Central memory CD8-positive, alpha-beta T cell (primary cell): ENCODE data around the gene NALCN.

Source experiments
- ATAC-seq: fragments of 150-1000 bp; cut with Tn5 transposase; replicated peaks from 2 replicates; pipeline ENCODE4 v1.10.0; 2022; ENCODE audit warnings: mild to moderate bottlenecking, moderate FRiP score, moderate number of reproducible peaks; ENCODE audit not compliant: poor library complexity, severe bottlenecking; ENCODE audit errors: extremely low read depth
- DNase-seq, 2 donors: peaks; one replicate each; pipeline ENCODE4 v3.0.0; 2021; ENCODE audit warnings: low spot score in 2 of 2
- H3K27ac Mint-ChIP-seq: one replicate; pipeline ENCODE4 v1.8.0; 2022; ENCODE audit warnings: low read depth, mild to moderate bottlenecking, moderate library complexity, mixed read lengths
- H3K27me3 Mint-ChIP-seq: one replicate; pipeline ENCODE4 v1.8.0; 2022; ENCODE audit warnings: mixed read lengths
- H3K36me3 Mint-ChIP-seq: one replicate; pipeline ENCODE4 v1.8.0; 2022; ENCODE audit warnings: mild to moderate bottlenecking, moderate library complexity, mixed read lengths; ENCODE audit not compliant: insufficient read depth
- H3K4me1 Mint-ChIP-seq: one replicate; pipeline ENCODE4 v1.8.0; 2022; ENCODE audit warnings: mixed read lengths
- H3K4me3 Mint-ChIP-seq: one replicate; pipeline ENCODE4 v1.8.0; 2022; ENCODE audit warnings: mild to moderate bottlenecking, moderate library complexity, mixed read lengths
- H3K9me3 Mint-ChIP-seq: one replicate; pipeline ENCODE4 v1.8.0; 2022; ENCODE audit warnings: mixed read lengths

Gene NALCN

GRCh38 chr13:101434486-101434885 lies 18.2 kb upstream of the NALCN start:
- no peak overlapping the region for H3K4me3 Mint-ChIP-seq
- no peak for DNase-seq

DNA sequence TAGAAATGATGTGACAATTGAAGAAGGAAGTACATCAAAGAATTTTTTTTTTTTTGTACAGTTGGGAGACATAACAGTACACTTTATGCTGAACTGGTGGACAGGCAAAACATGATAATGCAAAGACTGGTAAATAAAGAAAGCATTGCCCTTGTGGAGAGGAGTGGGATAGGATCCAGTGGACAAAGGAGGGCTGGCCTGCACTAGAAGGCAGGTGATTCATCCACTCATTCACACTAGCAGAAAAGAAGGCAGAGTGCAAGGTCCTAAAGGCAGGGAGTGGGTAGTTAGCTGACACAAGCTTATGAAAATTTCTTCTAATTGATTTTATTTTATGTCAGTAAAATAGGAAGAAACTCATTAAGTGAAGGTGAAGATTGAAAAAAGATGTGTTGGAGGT lies 17.6 kb upstream of the NALCN start:
- H3K27me3 Mint-ChIP-seq = peaks cover 24% of the 10 kb centered on the region
- no peak for ATAC-seq
- H3K4me1 Mint-ChIP-seq = no peaks in the 10 kb centered on the region
- DNase-seq = no peak
- H3K4me3 Mint-ChIP-seq = no peak overlapping the region
- no peaks in the 10 kb centered on the region for H3K36me3 Mint-ChIP-seq
- no peak overlapping the region for H3K27ac Mint-ChIP-seq
- H3K9me3 Mint-ChIP-seq = peaks cover 6% of the 10 kb centered on the region

More at GRCh38 chr13:101434486-101434885, 18.2 kb upstream of the NALCN start:
- Mint-ChIP-seq H3K9me3 (peaks cover 6% of the 10 kb centered on the region), H3K4me1 (no peaks in the 10 kb centered on the region), H3K36me3 (no peaks in the 10 kb centered on the region), H3K27ac (no peak overlapping the region), H3K27me3 (peaks cover 21% of the 10 kb centered on the region)
- no peak for ATAC-seq

DNA sequence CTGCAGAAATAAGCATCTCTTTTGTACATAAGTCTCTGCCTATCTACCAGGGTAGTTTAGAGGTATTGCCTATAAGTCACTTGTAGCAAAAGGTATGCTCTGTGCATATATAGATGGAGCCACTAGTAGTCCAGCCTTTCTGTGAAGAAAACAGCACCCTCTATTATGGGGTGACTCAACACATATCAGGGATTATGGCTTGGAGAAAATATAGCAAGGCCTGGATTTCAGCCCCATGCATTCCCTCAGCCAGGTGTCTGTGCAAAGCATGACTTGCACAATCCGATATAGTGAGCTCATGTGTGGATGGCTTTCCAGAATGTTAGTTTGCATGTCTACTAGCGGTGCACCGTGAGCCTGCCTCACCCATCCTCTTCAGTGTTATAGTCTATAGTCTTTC lies 13.4 kb upstream of the NALCN start:
- Mint-ChIP-seq H3K36me3 (no peaks in the 10 kb centered on the region), H3K27ac (no peak overlapping the region), H3K27me3 (peaks cover 33% of the 10 kb centered on the region), H3K4me3 (no peak overlapping the region), H3K4me1 (no peaks in the 10 kb centered on the region), H3K9me3 (peaks cover 6% of the 10 kb centered on the region)
- ATAC-seq (no peak), DNase-seq (no peak)

- DNase-seq (no peak), ATAC-seq (no peak)
- no peaks in the 10 kb centered on the region for H3K36me3 Mint-ChIP-seq
- H3K9me3 Mint-ChIP-seq = no peaks in the 10 kb centered on the region
- no peak overlapping the region for H3K4me3 Mint-ChIP-seq
- H3K27me3 Mint-ChIP-seq = peaks cover 12% of the 10 kb centered on the region
- H3K27ac Mint-ChIP-seq = no peak overlapping the region
- H3K4me1 Mint-ChIP-seq = no peaks in the 10 kb centered on the region
Measured at GRCh38 chr13:101425623-101426022, 9.3 kb upstream of the NALCN start.

DNA sequence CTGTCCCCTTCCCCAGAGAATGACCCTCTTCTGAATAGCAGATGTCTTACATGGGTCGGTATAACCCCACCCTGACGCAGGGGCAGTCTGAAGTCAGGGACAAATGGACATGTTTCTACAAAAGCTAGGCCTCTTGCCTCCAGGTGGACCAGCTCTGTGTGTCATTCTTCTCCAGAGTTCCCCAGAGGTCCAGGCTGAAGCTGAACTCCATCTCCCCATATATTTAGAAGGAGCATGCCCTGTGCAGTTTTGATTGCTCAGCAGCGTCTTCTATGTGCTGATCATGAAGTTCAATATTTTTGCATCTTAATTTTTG lies 8.8 kb upstream of the NALCN start:
- Mint-ChIP-seq H3K4me1 (no peaks in the 10 kb centered on the region), H3K27me3 (peaks cover 12% of the 10 kb centered on the region), H3K9me3 (no peaks in the 10 kb centered on the region), H3K27ac (no peak overlapping the region), H3K36me3 (no peaks in the 10 kb centered on the region), H3K4me3 (no peak overlapping the region)
- DNase-seq (no peak), ATAC-seq (no peak)

- Mint-ChIP-seq H3K36me3 (no peaks in the 10 kb centered on the region), H3K4me3 (no peak overlapping the region), H3K27ac (no peak overlapping the region), H3K4me1 (no peaks in the 10 kb centered on the region), H3K27me3 (peaks cover 12% of the 10 kb centered on the region), H3K9me3 (no peaks in the 10 kb centered on the region)
- DNase-seq = no peak
- no peak for ATAC-seq
Measured at GRCh38 chr13:101424381-101425155, 8.3 kb upstream of the NALCN start.

DNA sequence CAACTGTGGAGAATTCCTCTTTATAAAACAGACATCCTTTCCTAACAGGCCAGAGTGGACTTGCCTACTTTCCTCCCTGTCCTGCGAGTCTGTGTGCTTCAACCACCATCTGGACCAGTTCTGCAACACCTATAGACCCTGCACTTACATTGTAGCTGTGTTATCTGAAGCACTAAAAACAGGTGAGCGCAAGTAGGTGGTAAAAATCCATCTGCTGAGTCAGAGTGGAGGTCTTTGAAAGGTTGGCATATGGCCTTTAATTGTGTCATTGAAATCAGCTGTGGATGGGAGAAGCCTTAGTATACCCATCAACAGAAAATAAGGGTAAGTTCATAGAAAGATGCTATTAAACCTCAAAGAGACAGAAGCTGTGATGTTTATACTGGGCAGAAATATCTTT lies 7.6 kb upstream of the NALCN start:
- no peak overlapping the region for H3K4me3 Mint-ChIP-seq
- H3K27ac Mint-ChIP-seq = no peak overlapping the region
- ATAC-seq (no peak), DNase-seq (no peak)
- H3K27me3 Mint-ChIP-seq = peaks cover 9% of the 10 kb centered on the region
- H3K9me3 Mint-ChIP-seq = no peaks in the 10 kb centered on the region
- no peaks in the 10 kb centered on the region for H3K36me3 Mint-ChIP-seq
- H3K4me1 Mint-ChIP-seq = no peaks in the 10 kb centered on the region

DNA sequence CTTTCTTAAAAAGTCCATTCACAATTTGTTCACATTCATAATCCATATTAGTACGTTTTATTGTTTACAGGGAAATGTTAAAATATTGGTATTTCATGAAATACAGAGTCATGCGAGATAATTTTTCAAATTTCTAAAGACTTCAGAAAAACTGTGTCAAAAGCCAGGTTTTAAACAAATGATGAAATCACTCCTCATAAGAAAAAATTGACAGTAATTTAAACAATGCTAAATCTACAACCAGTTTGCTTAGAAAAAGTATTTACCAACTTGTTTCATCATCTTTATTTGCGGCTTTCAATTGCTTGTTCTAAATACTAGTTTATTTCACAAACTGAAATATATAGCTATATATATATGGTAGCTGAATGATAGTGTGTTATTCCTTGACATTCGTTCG lies 1.2 kb upstream of the NALCN start:
- no peak for ATAC-seq
- Mint-ChIP-seq H3K27me3 (peaks cover 36% of the 10 kb centered on the region), H3K4me1 (no peaks in the 10 kb centered on the region)

DNA sequence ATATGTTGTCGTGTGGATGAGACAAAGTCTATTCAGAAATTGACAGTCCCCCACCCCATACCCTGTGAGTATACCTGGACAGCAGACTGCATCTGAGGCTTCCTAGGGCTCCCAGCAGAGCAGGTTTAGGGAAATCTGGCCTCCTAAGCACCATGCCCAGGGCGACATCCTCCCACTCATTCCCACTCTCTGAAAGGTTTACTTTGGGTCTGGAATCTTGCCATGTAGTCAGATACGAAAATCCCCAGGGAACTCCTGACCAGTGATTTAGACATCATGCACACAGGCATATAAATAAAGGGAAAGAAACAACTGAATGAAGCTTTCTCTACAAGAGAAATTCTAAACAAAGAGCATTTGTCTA lies 717 bp upstream of the NALCN start:
- Mint-ChIP-seq H3K36me3 (no peaks in the 10 kb centered on the region), H3K27ac (no peak overlapping the region), H3K27me3 (peaks cover 36% of the 10 kb centered on the region), H3K4me3 (no peak overlapping the region), H3K9me3 (no peaks in the 10 kb centered on the region), H3K4me1 (no peaks in the 10 kb centered on the region)
- ATAC-seq = no peak
- DNase-seq = no peak

More for the DNA sequence above, 1.2 kb upstream of the NALCN start:
- Mint-ChIP-seq H3K9me3 (no peaks in the 10 kb centered on the region), H3K27ac (no peak overlapping the region), H3K4me3 (no peak overlapping the region), H3K36me3 (no peaks in the 10 kb centered on the region)
- DNase-seq = no peak

GRCh38 chr13:101415358-101416174 lies 742 bp downstream of the NALCN start:
- peaks cover 36% of the 10 kb centered on the region for H3K27me3 Mint-ChIP-seq
- ATAC-seq = no peak
- no peak for DNase-seq
- no peak overlapping the region for H3K4me3 Mint-ChIP-seq
- no peaks in the 10 kb centered on the region for H3K9me3 Mint-ChIP-seq
- H3K36me3 Mint-ChIP-seq = no peaks in the 10 kb centered on the region
- no peak overlapping the region for H3K27ac Mint-ChIP-seq
- no peaks in the 10 kb centered on the region for H3K4me1 Mint-ChIP-seq

DNA sequence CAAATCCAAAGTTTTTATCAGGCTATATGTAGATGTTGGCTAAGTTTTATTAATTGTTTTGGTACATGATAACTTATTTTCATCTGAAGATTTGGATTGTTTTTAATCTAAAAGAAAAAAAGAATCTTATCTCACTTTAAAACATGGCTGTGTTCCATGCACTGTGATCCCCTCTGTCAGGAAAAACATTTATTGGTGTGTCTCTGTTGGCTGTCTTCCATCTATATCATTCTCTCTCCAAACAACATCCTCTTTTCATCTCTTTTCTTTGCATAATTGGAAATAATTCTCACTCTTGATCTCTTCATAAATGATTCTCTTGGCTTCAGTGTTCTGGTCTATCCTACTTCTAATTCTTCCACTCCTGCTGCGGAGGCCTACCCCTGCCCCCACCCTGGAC lies 4.2 kb downstream of the NALCN start:
- Mint-ChIP-seq H3K27me3 (peaks cover 22% of the 10 kb centered on the region), H3K27ac (no peak overlapping the region), H3K9me3 (no peaks in the 10 kb centered on the region), H3K36me3 (no peaks in the 10 kb centered on the region), H3K4me1 (no peaks in the 10 kb centered on the region), H3K4me3 (no peak overlapping the region)
- DNase-seq (no peak), ATAC-seq (no peak)

DNA sequence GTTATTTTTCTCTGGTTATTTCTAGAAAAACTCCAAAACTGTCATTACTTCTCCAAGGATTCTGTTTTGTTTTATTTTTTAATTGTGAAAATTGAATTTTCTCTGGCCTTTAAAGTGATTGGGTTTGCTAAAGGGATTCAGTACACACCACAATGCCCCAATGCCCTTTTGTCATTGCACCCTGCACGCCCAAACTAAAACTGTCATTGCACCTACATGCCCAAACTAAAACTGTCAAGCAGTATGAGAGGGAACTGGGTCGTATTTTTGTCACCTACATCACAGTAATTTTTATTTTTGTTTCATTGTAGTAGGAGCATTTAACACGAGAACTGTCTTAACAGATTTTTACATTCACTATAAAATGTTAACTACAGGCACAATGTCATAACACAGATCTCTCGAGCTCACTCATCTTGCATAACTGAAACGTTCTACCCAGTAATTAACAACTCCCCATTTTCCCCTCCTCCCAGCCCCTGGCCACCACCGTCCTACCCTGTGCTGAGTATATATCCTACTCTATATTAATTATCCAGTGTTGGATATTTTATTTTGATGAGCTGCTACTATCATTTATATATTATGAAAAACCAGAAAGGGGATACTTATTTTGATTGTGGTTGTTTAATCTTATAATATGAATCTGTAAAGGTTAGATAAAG lies 7.2 kb downstream of the NALCN start:
- no peak for DNase-seq
- Mint-ChIP-seq H3K9me3 (peaks cover 8% of the 10 kb centered on the region), H3K4me1 (no peaks in the 10 kb centered on the region), H3K36me3 (no peaks in the 10 kb centered on the region), H3K27me3 (peaks cover 14% of the 10 kb centered on the region), H3K27ac (no peak overlapping the region), H3K4me3 (no peak overlapping the region)
- no peak for ATAC-seq

DNA sequence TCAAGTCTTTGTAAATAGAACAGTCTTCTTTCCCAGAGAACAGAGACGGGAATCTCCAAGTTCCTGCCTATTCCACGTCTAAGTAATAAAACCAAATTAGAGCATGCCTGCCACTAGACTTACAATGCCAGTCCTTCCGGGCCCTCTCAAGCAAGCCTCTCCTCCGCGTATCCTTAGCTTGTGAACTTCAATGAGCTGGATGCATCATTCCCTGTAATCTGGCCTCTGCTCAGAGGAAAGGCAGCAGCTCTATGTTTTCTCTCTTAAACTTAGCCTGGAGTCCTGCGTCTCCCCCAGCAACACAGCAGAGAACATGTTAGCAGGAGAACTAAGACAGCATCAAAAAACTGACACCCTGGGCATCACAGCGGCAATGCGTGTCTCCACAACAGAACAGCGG lies 8.2 kb downstream of the NALCN start:
- Mint-ChIP-seq H3K27me3 (peaks cover 10% of the 10 kb centered on the region), H3K4me1 (no peaks in the 10 kb centered on the region), H3K27ac (no peak overlapping the region), H3K36me3 (no peaks in the 10 kb centered on the region), H3K9me3 (peaks cover 8% of the 10 kb centered on the region), H3K4me3 (no peak overlapping the region)
- DNase-seq (no peak), ATAC-seq (no peak)
